ENCODE measurements around the gene CEP128.
"Not testable (repeated sequence)": the region's sequence is repeated elsewhere in the genome, so short reads cannot be mapped to it uniquely, and the experiment has no call there.

The CEP128 gene

GRCh38 chr14:80951491-80951890, 10.0 kb upstream of the CEP128 start:
- DNase-seq = no peak

GRCh38 chr14:80948291-80948690, 6.8 kb upstream of the CEP128 start:
- no peak for DNase-seq

- DNase-seq = no peak
Measured at GRCh38 chr14:80946797-80947196, 5.3 kb upstream of the CEP128 start.

GRCh38 chr14:80946187-80946586, 4.6 kb upstream of the CEP128 start:
- no peak for DNase-seq

GRCh38 chr14:80944861-80945617, 3.5 kb upstream of the CEP128 start:
- DNase-seq = no peak

DNA sequence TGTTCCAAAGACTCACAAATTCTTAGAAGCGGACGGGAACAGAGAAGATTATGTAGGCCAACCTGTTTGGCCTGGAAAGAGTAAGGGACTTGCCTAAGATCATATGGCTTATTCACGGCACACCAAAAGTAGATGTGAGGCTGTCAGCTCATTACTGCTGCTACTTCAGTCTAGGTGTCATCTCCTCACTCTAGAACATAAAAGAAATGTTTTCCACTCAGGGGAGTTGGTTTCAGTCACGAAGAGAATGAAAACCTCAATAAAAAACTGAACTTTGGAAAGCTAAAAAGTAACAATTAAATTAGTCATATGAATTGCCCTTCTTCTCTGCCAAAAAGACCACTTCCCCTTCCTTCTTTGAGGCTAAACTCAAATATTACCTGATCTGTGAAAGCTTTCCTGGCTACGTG, 658 bp upstream of the CEP128 start:
- peak in 2 of 6 experiments; percentile 13 to 46 for DNase-seq

DNA sequence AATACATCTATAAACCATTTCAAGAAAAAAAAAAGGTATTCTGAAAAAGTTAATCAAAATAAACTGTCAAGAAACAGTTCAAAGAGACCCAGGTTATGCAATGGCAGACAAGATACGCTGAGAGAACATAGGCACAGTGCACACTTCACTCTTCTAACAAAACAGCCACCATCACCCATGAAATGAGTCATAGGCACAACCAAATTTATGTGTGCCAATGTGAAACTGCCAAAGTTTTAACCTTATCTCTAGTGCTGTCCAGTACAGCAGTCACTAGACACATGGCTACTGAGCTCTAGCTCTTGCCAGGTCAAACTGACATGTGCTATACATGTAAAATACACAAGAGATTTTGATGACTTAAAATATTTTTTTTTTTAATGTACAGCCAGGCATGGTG, 1.4 kb downstream of the CEP128 start:
- no peak for DNase-seq

GRCh38 chr14:80933686-80934085, 7.9 kb downstream of the CEP128 start:
- DNase-seq = no peak

DNA sequence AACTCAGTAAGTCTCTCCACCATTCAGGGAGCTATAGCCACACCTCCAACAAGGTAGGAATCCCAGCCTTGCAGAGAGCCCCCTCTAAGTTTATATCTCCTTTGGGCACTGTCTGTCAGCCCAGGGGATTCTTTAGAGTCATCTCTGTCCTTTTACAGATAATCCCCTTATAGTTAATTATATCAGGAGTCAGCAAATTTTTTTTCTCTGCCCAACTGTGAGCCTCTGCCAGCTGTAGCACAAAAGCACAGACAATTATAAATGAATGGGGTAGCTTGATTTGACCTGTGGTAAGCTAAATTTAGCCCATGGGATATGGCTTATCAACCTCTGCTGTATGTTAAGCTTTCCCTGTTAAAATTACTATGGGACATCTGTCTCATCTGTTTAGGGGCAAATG, 8.3 kb downstream of the CEP128 start:
- no peak for DNase-seq

DNA sequence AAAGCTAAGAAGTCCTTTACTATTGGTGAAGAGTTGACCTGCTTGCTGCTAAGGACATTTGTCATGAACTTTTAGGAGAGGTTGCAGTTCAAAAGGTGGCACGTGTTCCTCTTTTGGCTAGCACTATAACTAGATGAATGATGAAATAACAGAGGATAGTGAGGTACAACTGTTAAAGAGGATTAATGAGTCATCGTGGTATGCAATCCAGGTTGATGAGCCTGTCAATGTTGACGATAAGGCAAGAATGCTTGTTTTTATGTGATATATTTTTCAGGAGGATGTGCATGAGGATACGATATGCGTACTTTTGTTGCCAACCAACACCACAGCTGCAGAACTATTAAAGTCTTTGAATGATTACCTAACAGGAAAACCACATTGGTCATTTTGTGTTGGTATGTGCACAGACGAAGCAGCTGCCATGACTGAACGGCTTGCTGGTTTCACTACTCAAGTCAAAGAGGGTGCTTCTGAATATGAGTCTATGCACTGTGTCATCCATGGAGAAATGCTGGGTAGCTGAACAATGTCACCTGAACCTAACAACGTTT, 10.6 kb downstream of the CEP128 start:
- peak in 3 of 6 experiments; percentile 38 to 53 (median 53) for DNase-seq

GRCh38 chr14:80930095-80930494, 11.4 kb downstream of the CEP128 start:
- no peak for DNase-seq

DNA sequence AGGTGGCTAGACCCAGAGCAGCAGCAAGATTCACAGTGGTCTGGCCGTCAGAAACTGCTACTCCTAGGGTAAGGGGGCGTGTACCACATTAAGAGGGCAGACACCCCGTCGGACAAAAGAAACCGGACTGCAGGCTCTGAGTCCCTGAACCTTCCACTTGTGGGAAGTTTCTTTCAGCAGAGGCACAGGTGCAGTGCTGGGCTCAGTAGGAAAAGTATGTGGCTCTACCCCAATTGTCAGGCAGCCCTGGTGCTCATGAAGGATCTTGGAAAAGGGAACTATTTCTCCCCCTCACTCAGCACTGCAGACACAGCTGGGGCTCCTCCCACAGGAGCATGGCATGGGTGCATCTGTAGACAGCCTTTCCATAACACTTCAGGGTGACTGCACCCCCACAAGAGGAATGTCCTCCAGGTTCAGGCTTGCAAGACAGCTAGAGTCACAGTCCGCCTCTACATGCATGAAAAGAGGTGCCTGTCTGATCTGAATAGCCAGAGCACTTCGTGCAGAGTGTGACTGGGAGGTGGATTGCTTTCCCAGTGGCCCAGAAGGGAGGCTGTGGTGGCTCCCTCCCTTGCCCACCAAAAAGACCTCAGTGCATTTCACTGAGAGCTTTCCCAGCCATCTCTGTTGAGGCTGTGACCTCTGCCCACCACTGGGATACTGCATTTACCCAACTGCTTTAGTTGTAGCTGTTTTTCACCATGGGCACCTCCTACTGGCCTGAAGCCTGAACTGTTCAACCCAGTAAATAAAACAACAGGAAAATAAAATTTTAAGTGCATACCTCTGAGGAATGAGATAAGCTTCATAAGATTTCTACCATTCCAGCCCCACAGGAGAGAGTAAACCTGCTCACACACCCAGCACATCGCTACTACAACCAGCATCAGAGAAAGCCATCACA, 14.2 kb downstream of the CEP128 start:
- DNase-seq = no peak

DNA sequence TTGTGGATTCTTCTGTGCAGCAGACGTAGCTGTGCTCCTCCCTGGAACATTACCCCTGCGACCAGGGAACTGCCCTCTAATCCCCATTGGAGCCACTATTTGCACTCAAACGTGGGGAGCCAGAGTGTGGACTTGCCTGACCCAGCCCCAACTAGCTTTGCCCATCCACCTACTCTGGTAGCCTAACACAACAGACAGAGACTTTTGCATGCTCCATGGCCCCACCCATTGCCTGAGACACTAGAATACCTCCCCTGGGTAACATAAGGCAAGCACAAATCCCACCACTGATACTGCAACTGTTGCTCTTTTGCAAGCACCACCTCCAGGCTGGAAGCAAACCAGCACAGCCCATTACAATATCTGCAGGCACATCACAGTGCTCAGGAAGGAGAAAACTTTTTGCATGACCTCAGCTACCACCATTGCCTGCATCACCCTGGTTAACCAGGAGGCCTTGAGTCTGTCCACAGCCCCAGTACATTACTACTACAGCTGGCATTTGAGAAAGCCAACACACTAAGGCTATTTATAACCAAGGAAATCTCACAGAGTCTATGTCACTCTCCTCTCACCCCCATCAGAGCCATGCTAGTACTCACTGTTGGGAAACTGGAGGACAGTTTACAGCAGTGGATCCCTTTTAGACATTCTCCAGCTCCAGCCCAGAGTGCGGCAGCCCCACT, 15.0 kb downstream of the CEP128 start:
- no peak for DNase-seq

- no peak for DNase-seq
Measured at GRCh38 chr14:80924365-80925103, 17.0 kb downstream of the CEP128 start.

- no peak for DNase-seq
Measured at GRCh38 chr14:80923368-80923767, 18.2 kb downstream of the CEP128 start.

DNA sequence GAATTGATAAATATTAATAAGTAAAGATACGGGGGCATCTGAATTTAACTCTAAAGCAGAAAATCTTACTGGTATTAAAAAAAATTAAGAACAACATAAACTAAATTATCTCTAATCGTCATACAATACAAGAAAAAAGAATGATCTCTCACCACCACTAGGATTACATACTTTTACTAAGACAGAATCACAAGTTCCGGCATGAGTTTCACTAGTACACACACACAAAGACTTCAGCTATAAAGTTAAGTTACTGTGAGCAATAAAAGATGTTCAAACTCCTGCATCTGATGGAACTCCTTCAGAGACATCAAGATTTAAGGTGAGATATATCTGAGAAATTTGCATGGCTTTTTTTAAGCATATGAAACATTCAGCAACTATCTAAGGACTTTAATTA, 21.9 kb downstream of the CEP128 start:
- no peak for DNase-seq

- DNase-seq = not testable (repeated sequence)
Measured at GRCh38 chr14:80912013-80912412, 29.5 kb downstream of the CEP128 start.

- DNase-seq = no peak
Measured at GRCh38 chr14:80906946-80907345, 34.6 kb downstream of the CEP128 start.

DNA sequence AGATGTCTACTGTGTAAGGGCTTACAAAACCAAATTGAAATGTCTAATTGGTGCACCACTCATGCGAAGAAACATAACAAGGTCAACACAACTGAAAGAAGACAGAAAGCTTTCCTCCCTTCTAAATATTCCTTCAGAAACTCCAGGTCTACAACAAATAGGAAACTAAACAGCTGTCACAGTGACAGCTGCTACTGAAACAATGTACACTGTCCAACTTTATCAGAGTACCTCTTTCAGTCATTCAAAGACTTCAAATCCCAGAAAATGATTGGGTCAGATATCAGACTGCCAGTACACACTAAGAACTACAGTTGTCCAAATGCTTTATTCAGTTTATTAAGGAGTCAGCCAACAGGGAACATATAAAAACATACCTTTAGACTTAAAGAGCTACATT, 35.2 kb downstream of the CEP128 start:
- DNase-seq = no peak

- no peak for DNase-seq
Measured at GRCh38 chr14:80902608-80903007, 38.9 kb downstream of the CEP128 start.

- DNase-seq = no peak
Measured at GRCh38 chr14:80901822-80902221, 39.7 kb downstream of the CEP128 start.

GRCh38 chr14:80901260-80901659, 40.3 kb downstream of the CEP128 start:
- no peak for DNase-seq

Measured in stimulated activated naive CD4-positive, alpha-beta T cell (primary cell).